IMR-90 (cell line): ENCODE data around the gene FA2H. TPM values are rescaled to one million over a fixed set of nuclear protein-coding genes. Genes with fewer than 3 reads are reported as not detected.
"Not testable (repeated sequence)": the region's sequence is repeated elsewhere in the genome, so short reads cannot be mapped to it uniquely, and the experiment has no call there.

Experiments
- ATAC-seq: fragments of 200-7000 bp; cut with Tn5 transposase; 2 replicates; pipeline ENCODE4 v1.9.1; 2020; ENCODE audit warnings: low read depth, mild to moderate bottlenecking, moderate library complexity
- BruUV-seq: library from RNA; stranded (reverse); fragments of 400-500 nt; replicated peaks from 2 replicates; lab custom pipeline; 2021; lab: Mats Ljungman, UMichigan
- CTCF ChIA-PET: fragments of 300-600 bp; formaldehyde crosslinking; extraction: SDS; loops from one replicate; lab custom pipeline; 2021; ENCODE audit warnings: antibody characterized with exemption; lab: Yijun Ruan, JAX
- POLR2A ChIA-PET: fragments of 300-600 bp; sonication (Branson Sonifier 250); formaldehyde crosslinking; loops from one replicate; lab custom pipeline; 2022; ENCODE audit warnings: antibody characterized with exemption; ENCODE audit not compliant: unreplicated experiment; lab: Charles Lee
- DNase-seq: peaks from one replicate; pipeline ENCODE4 v3.0.0; 2013
- H2AFZ ChIP-seq: replicated peaks from 2 replicates; pipeline ENCODE3; 2013; ENCODE audit warnings: low read length, mild to moderate bottlenecking; ENCODE audit not compliant: poor library complexity
- H2AK5ac ChIP-seq: 2 replicates; pipeline ENCODE4 v1.6.1; 2013; ENCODE audit warnings: low read depth, low read length, inconsistent platforms
- H2AK9ac ChIP-seq: replicated peaks from 2 replicates; pipeline ENCODE3; 2013; ENCODE audit warnings: mild to moderate bottlenecking, low read depth, low read length, moderate library complexity; ENCODE audit not compliant: poor library complexity
- H2BK120ac ChIP-seq: 2 replicates; pipeline ENCODE4 v1.6.1; 2013; ENCODE audit warnings: low read depth, low read length, inconsistent platforms
- H2BK15ac ChIP-seq: 3 replicates; pipeline ENCODE4 v1.6.1; 2013; ENCODE audit warnings: low read depth, low read length, inconsistent platforms
- H2BK20ac ChIP-seq: 2 replicates; pipeline ENCODE4 v1.6.1; 2013; ENCODE audit warnings: low read depth, mild to moderate bottlenecking, inconsistent platforms, low read length, moderate library complexity
- H2BK5ac ChIP-seq: 2 replicates; pipeline ENCODE4 v1.6.1; 2013; ENCODE audit warnings: mild to moderate bottlenecking, low read depth, low read length, inconsistent platforms; ENCODE audit not compliant: poor library complexity, severe bottlenecking
- H3K14ac ChIP-seq: replicated peaks from 2 replicates; pipeline ENCODE4 v1.6.1; 2013; ENCODE audit warnings: low read depth, low read length, inconsistent platforms
- H3K18ac ChIP-seq: 2 replicates; pipeline ENCODE4 v1.6.1; 2013; ENCODE audit warnings: low read depth, low read length, control low read depth
- H3K23ac ChIP-seq: 2 replicates; pipeline ENCODE4 v1.6.1; 2013; ENCODE audit warnings: low read depth, low read length, inconsistent platforms
- H3K27ac ChIP-seq: 2 replicates; pipeline ENCODE4 v1.5.1; 2013; ENCODE audit warnings: mild to moderate bottlenecking, control low read depth, low read length; ENCODE audit not compliant: insufficient read depth
- H3K27me3 ChIP-seq: 2 replicates; pipeline ENCODE4 v1.6.1; 2013; ENCODE audit warnings: low read length; ENCODE audit not compliant: control insufficient read depth, insufficient read depth
- H3K36me3 ChIP-seq: 2 replicates; pipeline ENCODE4 v1.6.1; 2013; ENCODE audit warnings: low read length, mixed read lengths; ENCODE audit not compliant: control insufficient read depth, insufficient read depth
- H3K4ac ChIP-seq: 2 replicates; pipeline ENCODE4 v1.6.1; 2013; ENCODE audit warnings: low read depth, low read length, inconsistent platforms
- H3K4me1 ChIP-seq: 2 replicates; pipeline ENCODE4 v1.6.1; 2013; ENCODE audit warnings: low read length, mixed read lengths; ENCODE audit not compliant: control insufficient read depth, insufficient read depth
- H3K4me2 ChIP-seq: 2 replicates; pipeline ENCODE4 v1.6.1; 2013; ENCODE audit warnings: low read depth, mild to moderate bottlenecking, control low read depth, low read length, moderate library complexity
- H3K4me3 ChIP-seq: 2 replicates; pipeline ENCODE4 v1.5.1; 2013; ENCODE audit warnings: low read depth, mild to moderate bottlenecking, control low read depth, low read length, moderate library complexity; ENCODE audit not compliant: insufficient read depth
- H3K56ac ChIP-seq: 2 replicates; pipeline ENCODE4 v1.6.1; 2013; ENCODE audit warnings: low read length, inconsistent platforms; ENCODE audit not compliant: insufficient read depth; ENCODE audit errors: extremely low read depth
- H3K79me1 ChIP-seq, 2 experiments: 2 replicates each; pipeline ENCODE4 v1.6.1; 2013; ENCODE audit warnings: low read length in 2 of 2, inconsistent platforms in 1 of 2, low read depth in 1 of 2
- H3K9ac ChIP-seq: 2 replicates; pipeline ENCODE4 v1.6.1; 2013; ENCODE audit warnings: low read depth, low read length, control low read depth
- H3K9me1 ChIP-seq: 2 replicates; pipeline ENCODE4 v1.6.1; 2013; ENCODE audit warnings: low read length, inconsistent platforms; ENCODE audit not compliant: insufficient read depth
- H3K9me3 ChIP-seq: 2 replicates; pipeline ENCODE4 v1.6.1; 2013; ENCODE audit warnings: low read length; ENCODE audit not compliant: control insufficient read depth, insufficient read depth
- H4K20me1 ChIP-seq: 2 replicates; pipeline ENCODE4 v1.6.1; 2013; ENCODE audit warnings: low read length, inconsistent platforms; ENCODE audit not compliant: insufficient read depth
- H4K5ac ChIP-seq: 2 replicates; pipeline ENCODE4 v1.6.1; 2013; ENCODE audit warnings: mild to moderate bottlenecking, low read depth, low read length, control low read depth
- H4K8ac ChIP-seq, 2 experiments: 2 replicates each; pipeline ENCODE4 v1.6.1; 2013; ENCODE audit warnings: low read depth in 2 of 2, low read length in 2 of 2, control low read depth in 1 of 2, inconsistent platforms in 1 of 2
- H4K91ac ChIP-seq: 2 replicates; pipeline ENCODE4 v1.6.1; 2013; ENCODE audit warnings: low read depth, low read length, inconsistent platforms; ENCODE audit not compliant: insufficient read depth
- WGBS, 2 experiments: methylation state at CpG; one replicate each; pipeline versions ENCODE4 v1.1.5 to v1.1.7; 2013; ENCODE audit warnings: missing lambda C conversion rate in 2 of 2; ENCODE audit not compliant: insufficient read length in 1 of 2; ENCODE audit errors: extremely low coverage in 2 of 2; 5-methylcytosine and 5-hydroxymethylcytosine counted together
- dilution Hi-C: fragments of 300-500 bp; cut with HindIII; formaldehyde crosslinking; loops from one replicate; pipeline ENCODE4 v1.14.3; 2018; ENCODE audit warnings: low sequenced_read_pairs; ENCODE audit not compliant: unreplicated experiment
- in situ Hi-C: fragments of 300-500 bp; cut with MboI; formaldehyde crosslinking; loops from 3 replicates; pipeline ENCODE4 v1.14.3; 2019; ENCODE audit warnings: low sequenced_read_pairs, inconsistent platforms, mixed read lengths
- intact Hi-C: fragments of 100-400 bp; cut with micrococcal nuclease; formaldehyde crosslinking; loops from 2 replicates; pipeline ENCODE4 v1.10.0; 2022
- polyA plus RNA-seq, 3 experiments: library from polyadenylated mRNA; depleted of rRNA; stranded (reverse); fragments of >200 nt; gene quantifications; 2 replicates each; pipeline ENCODE4 v1.2.3, GENCODE V29; 2012; ENCODE audit warnings: low replicate concordance in 1 of 3
- total RNA-seq: library from RNA; depleted of rRNA; stranded (reverse); fragments of >200 nt; gene quantifications from 2 replicates; pipeline ENCODE4 v1.2.3, GENCODE V29; 2012

FA2H gene
- total and polyA plus RNA-seq, 2 of the 4 experiments (the other 2 are of a cell fraction) = not detected

DNA sequence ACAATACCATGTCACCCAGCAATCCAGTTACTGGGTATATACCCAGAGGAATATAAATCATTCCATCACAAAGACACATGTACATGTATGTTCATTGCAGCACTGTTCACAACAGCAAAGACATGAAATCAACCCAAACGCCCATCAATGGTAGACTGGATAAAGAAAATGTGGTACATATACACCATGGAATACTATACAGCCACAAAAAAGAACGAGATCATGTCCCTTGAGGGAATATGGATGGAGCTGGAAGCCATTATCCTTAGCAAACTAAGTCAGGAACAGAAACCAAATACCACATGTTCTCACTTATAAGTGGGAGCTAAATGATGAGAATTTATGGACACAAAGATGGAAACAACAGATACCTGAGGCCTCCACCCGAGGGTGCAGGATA lies 10.4 kb downstream of the FA2H start:
- in situ Hi-C loops, H4K91ac ChIP-seq, H2AFZ ChIP-seq, intact Hi-C loops, H3K14ac ChIP-seq, ATAC-seq, H2BK15ac ChIP-seq, H3K23ac ChIP-seq, H2BK5ac ChIP-seq, H3K79me1 ChIP-seq, H3K27ac ChIP-seq, H3K9me1 ChIP-seq, H2AK9ac ChIP-seq, H3K18ac ChIP-seq, H4K20me1 ChIP-seq, dilution Hi-C loops, H2AK5ac ChIP-seq, H3K9me3 ChIP-seq, H3K4me2 ChIP-seq, H4K8ac ChIP-seq, H2BK20ac ChIP-seq, DNase-seq, CTCF ChIA-PET, H2BK120ac ChIP-seq, H3K4me3 ChIP-seq, H4K5ac ChIP-seq, POLR2A ChIA-PET, H3K4me1 ChIP-seq, H3K4ac ChIP-seq, H3K9ac ChIP-seq, H3K27me3 ChIP-seq, BruUV-seq, H3K36me3 ChIP-seq, H3K56ac ChIP-seq: not testable (repeated sequence)
- no CpG with 5 or more reads among the region's 3 CpGs for WGBS, 2 experiments
